ENCODE data around the gene RAB9A.

- TF ChIP-seq CTCF (IDR thresholded peaks at IDR 0.05; ENCODE audit: control extremely low read depth in 1 of 3, insufficient read depth in 1 of 3, low read depth in 1 of 3, low read length in 3 of 3): no peak
- TF ChIP-seq ATF2 (IDR thresholded peaks at IDR 0.05; ENCODE audit: low read length): no peak
- no peak for TF ChIP-seq POLR2A (IDR thresholded peaks at IDR 0.05; ENCODE audit: control extremely low read depth in 1 of 2, low read depth in 2 of 2, low read length in 2 of 2)
- no peak for TF ChIP-seq POLR2AphosphoS5 (IDR thresholded peaks at IDR 0.05; ENCODE audit: low read depth, low read length)
Measured at GRCh38 chrX:13752646-13753045, 63.7 kb downstream of the RAB9A start.

Data from H1 (cell line).